Gastrocnemius medialis (tissue), 4 donors: ENCODE data around the gene FBXL22.

Experiments used
- CTCF ChIP-seq, 5 experiments: fragments of 450-650 bp in 3 of 5; fragments of 200-600 bp in 2 of 5; sonication (generic) in 2 of 5; IDR thresholded peaks in 4 of 5; conservative IDR thresholded peaks in 1 of 5; 1 replicate in 4 of 5; 2 replicates in 1 of 5; pipeline ENCODE4 v1.5.1; 2016 to 2019; ENCODE audit warnings: antibody characterized with exemption in 5 of 5, mild to moderate bottlenecking in 3 of 5, moderate library complexity in 3 of 5
- POLR2A ChIP-seq, 2 donors: fragments of 450-650 bp; IDR thresholded peaks; one replicate each; pipeline ENCODE4 v1.6.1; 2017; ENCODE audit warnings: antibody characterized with exemption in 2 of 2, mild to moderate bottlenecking in 2 of 2, moderate library complexity in 2 of 2

GRCh38 chr15:63602595-63602994 lies 5.4 kb downstream of the FBXL22 start:
- TF ChIP-seq CTCF (IDR thresholded peaks at IDR 0.05 in 4 of 5, conservative IDR thresholded peaks at IDR 0.05 in 1 of 5) (no peak), POLR2A (IDR thresholded peaks at IDR 0.05) (no peak)
